Neural crest cell (in vitro differentiated cells): Measurements from ENCODE around the gene ASB10. TPM values are rescaled to one million over a fixed set of nuclear protein-coding genes. Genes with fewer than 3 reads are reported as not detected.
A peak's percentile ranks its signal among the peaks of the same experiment; 100 is the strongest.

ENCODE experiments used
- DNase-seq: peaks from one replicate; pipeline ENCODE4 v3.0.0; 2021; ENCODE audit warnings: low read depth, mixed read lengths, low spot score
- H3K27ac Mint-ChIP-seq: one replicate; pipeline ENCODE4 v1.8.0; 2021; ENCODE audit warnings: mild to moderate bottlenecking, mixed read lengths; ENCODE audit not compliant: unreplicated experiment
- H3K27me3 Mint-ChIP-seq: 2 replicates; pipeline ENCODE4 v1.8.0; 2021; ENCODE audit warnings: low read depth, mild to moderate bottlenecking, mixed read lengths
- H3K36me3 Mint-ChIP-seq: 2 replicates; pipeline ENCODE4 v1.8.0; 2021; ENCODE audit warnings: low read depth, mild to moderate bottlenecking, mixed read lengths
- H3K4me1 Mint-ChIP-seq: 2 replicates; pipeline ENCODE4 v1.8.0; 2021; ENCODE audit warnings: mixed read lengths
- H3K4me3 Mint-ChIP-seq: one replicate; pipeline ENCODE4 v1.8.0; 2021; ENCODE audit warnings: mild to moderate bottlenecking, mixed read lengths
- H3K9me3 Mint-ChIP-seq: 2 replicates; pipeline ENCODE4 v1.8.0; 2021; ENCODE audit warnings: mixed read lengths
- CTCF ChIP-seq: fragments of 200-600 bp; sonication (generic); conservative IDR thresholded peaks from 2 replicates; pipeline ENCODE4 v1.5.0; 2021; ENCODE audit warnings: antibody characterized with exemption, mild to moderate bottlenecking
- total RNA-seq: library from RNA; stranded (reverse); gene quantifications from 2 replicates; pipeline ENCODE4 v1.2.1, GENCODE V29; 2021

The ASB10 gene
- total RNA-seq, 1 donor from 2014 or later = not detected

DNA sequence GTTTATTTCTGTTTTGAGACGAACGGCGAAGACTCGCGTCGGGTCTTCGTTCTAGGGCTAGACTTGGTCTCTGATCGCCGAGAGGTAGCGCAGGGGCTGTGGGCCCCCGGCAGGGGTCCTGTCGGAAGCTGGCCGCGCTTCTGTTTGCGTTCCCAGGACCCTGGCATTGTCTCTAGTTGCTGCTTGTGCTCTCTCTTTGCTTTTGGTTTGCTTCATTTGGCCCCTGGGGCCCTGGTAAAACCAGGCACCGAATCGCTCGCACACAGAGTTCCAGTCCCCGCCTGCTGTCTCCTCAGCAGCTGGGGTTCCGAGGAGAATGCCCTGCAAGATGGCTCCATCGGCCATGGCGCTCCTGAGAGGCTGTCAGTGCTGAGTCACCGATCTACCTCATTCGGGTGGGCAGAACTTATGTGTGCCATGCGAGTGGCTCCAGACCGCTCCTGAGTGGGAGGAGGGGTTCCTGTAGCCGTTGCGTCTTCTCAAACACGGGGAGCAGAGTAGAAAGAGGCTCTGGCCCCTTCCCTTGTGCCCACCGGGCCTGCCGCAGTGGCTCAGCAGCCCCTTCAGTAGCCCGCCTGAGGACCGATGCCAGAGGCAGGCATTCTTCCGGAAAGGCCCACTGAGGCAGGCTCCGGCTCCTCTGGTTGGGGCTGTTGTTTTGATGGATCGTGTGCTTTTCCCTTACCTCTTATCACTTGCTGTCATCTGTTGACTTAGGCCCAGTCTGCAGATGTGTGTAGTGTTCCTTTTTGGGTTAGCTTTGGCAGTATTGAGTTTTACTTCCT is 46.1 kb upstream of the ASB10 start:
- Mint-ChIP-seq H3K4me3 (peak overlapping the region; percentile 96), H3K36me3 (peaks cover 4% of the 10 kb centered on the region), H3K4me1 (peaks cover 23% of the 10 kb centered on the region), H3K27me3 (no peaks in the 10 kb centered on the region), H3K9me3 (no peaks in the 10 kb centered on the region), H3K27ac (peak overlapping the region; percentile 92)
- no peak for TF ChIP-seq CTCF
- DNase-seq = no peak

GRCh38 chr7:151232091-151232916 is 45.3 kb upstream of the ASB10 start, which contains the start of gene CHPF2:
Gene CHPF2, plus strand, starts transcription at chr7:151232483. Its CDS starts 1,529 bp downstream, at chr7:151234012.
- peak; percentile 74 for DNase-seq
- Mint-ChIP-seq H3K4me1 (peaks cover 31% of the 10 kb centered on the region), H3K27ac (peak within 1 kb of the TSS; percentile 99), H3K4me3 (peak within 1 kb of the TSS; percentile 98), H3K9me3 (no peaks in the 10 kb centered on the region), H3K36me3 (peaks cover 4% of the 10 kb centered on the region), H3K27me3 (no peaks in the 10 kb centered on the region)
- no peak for TF ChIP-seq CTCF

DNA sequence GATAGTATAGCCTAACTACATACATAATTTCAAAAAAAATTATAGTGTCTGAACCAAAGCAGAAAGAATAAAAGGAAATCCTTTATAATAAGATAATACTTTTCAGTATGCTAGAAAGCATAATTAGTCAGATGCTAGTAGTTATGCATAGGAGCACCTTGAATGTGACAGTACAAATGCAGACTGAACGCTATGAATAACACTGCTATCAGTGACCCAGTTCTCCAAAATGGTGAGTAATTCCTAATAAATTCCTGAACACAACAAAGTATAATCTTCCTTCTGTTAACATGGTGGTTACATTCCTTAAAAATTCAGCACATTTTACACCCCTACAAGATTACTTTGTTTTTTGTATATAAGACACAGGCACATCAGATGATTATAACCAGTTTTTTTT is 44.0 kb upstream of the ASB10 start:
- H3K27me3 Mint-ChIP-seq = no peaks in the 10 kb centered on the region
- H3K4me3 Mint-ChIP-seq = peak overlapping the region; percentile 98
- no peak for TF ChIP-seq CTCF
- no peaks in the 10 kb centered on the region for H3K9me3 Mint-ChIP-seq
- no peak for DNase-seq
- H3K4me1 Mint-ChIP-seq = peaks cover 43% of the 10 kb centered on the region
- no peak overlapping the region for H3K27ac Mint-ChIP-seq
- H3K36me3 Mint-ChIP-seq = peaks cover 3% of the 10 kb centered on the region

DNA sequence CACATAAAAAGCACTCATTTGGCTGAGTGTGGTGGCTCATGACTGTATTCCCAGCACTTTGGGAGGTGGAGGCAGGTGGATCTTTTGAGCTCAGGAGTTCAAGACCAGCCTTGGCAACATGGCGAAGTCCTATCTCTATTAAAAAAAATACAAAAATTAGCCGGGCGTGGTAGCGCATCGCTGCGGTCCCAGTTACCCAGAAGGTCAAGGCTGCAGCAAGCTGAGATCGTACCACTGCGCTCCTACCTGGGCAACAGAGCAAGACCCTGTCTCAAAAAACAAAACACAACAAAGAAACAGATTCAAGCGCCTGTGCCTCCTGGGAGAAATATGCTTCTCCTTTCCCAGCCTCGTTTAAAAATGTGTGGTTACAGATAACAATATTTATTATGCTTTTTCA is 42.2 kb upstream of the ASB10 start:
- Mint-ChIP-seq H3K9me3 (no peaks in the 10 kb centered on the region), H3K36me3 (peaks cover 6% of the 10 kb centered on the region), H3K27me3 (no peaks in the 10 kb centered on the region), H3K4me3 (peak overlapping the region; percentile 100), H3K27ac (no peak overlapping the region), H3K4me1 (peaks cover 54% of the 10 kb centered on the region)
- no peak for DNase-seq
- no peak for TF ChIP-seq CTCF

GRCh38 chr7:151228024-151228866 is 41.2 kb upstream of the ASB10 start:
- H3K36me3 Mint-ChIP-seq = peaks cover 9% of the 10 kb centered on the region
- peaks cover 48% of the 10 kb centered on the region for H3K4me1 Mint-ChIP-seq
- peak overlapping the region; percentile 99 for H3K27ac Mint-ChIP-seq
- H3K27me3 Mint-ChIP-seq = no peaks in the 10 kb centered on the region
- peak overlapping the region; percentile 100 for H3K4me3 Mint-ChIP-seq
- DNase-seq = no peak
- no peak for TF ChIP-seq CTCF
- no peaks in the 10 kb centered on the region for H3K9me3 Mint-ChIP-seq
